ENCODE measurements around the gene GRK6.

DNA sequence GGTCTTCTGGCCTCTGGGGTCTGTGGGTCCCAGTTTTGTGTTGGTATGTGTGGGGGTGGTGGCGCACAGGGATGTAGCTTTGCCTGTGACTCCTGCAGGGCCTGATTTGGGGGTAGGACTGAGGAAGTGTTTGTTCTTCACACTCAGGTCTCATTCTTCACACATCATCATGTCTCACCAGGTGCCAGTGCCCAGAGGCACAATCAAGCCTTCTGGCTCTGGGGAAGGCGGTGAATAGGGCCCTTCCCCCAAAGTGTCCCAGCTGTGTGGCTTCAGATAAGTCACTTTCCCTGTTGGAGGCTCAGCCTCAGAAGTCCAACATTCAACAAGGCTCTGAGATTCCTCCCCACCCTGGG, 41.8 kb downstream of the GRK6 start:
- TF ChIP-seq POLR2AphosphoS5 (IDR thresholded peaks at IDR 0.05; ENCODE audit: low read depth, low read length) (no peak), SIN3A (IDR thresholded peaks at IDR 0.05; ENCODE audit: borderline replicate concordance, insufficient read depth, low read length) (no peak), TAF1 (IDR thresholded peaks at IDR 0.05; ENCODE audit: borderline replicate concordance, insufficient read depth, low read length) (no peak)
- TF ChIP-seq, protein P1, sequence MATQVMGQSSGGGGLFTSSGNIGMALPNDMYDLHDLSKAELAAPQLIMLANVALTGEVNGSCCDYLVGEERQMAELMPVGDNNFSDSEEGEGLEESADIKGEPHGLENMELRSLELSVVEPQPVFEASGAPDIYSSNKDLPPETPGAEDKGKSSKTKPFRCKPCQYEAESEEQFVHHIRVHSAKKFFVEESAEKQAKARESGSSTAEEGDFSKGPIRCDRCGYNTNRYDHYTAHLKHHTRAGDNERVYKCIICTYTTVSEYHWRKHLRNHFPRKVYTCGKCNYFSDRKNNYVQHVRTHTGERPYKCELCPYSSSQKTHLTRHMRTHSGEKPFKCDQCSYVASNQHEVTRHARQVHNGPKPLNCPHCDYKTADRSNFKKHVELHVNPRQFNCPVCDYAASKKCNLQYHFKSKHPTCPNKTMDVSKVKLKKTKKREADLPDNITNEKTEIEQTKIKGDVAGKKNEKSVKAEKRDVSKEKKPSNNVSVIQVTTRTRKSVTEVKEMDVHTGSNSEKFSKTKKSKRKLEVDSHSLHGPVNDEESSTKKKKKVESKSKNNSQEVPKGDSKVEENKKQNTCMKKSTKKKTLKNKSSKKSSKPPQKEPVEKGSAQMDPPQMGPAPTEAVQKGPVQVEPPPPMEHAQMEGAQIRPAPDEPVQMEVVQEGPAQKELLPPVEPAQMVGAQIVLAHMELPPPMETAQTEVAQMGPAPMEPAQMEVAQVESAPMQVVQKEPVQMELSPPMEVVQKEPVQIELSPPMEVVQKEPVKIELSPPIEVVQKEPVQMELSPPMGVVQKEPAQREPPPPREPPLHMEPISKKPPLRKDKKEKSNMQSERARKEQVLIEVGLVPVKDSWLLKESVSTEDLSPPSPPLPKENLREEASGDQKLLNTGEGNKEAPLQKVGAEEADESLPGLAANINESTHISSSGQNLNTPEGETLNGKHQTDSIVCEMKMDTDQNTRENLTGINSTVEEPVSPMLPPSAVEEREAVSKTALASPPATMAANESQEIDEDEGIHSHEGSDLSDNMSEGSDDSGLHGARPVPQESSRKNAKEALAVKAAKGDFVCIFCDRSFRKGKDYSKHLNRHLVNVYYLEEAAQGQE (IDR thresholded peaks at IDR 0.05; ENCODE audit: insufficient read depth in 1 of 2, low read depth in 2 of 2, low read length in 2 of 2), result no peak
